ENCODE measurements around the gene LENG1.
A peak's percentile ranks its signal among the peaks of the same experiment; 100 is the strongest.

LENG1 gene

GRCh38 chr19:54106716-54107115, 52.8 kb downstream of the LENG1 start (continued):
- TF ChIP-seq HOXD13 (CRISPR knock-in tag; IDR thresholded peaks at IDR 0.05; ENCODE audit: borderline replicate concordance) (no peak), ZBTB48 (tag by site-specific recombination; IDR thresholded peaks at IDR 0.05) (no peak), ZNF529 (tag by site-specific recombination; IDR thresholded peaks at IDR 0.05; ENCODE audit: insufficient replicate concordance) (no peak)

- POLR2A ChIA-PET = interaction anchor here (2.1 kb wide), 1 partner anchor 10 kb away, joined by 12 read pairs; the partner anchor contains the start of genes PRPF31 and TFPT
- peaks cover 55 to 62% of the 10 kb centered on the region in 2 experiments for H3K36me3 ChIP-seq (ENCODE audit: control insufficient read depth in 2 of 2, insufficient read depth in 1 of 2, low read length in 2 of 2)
- CTCF ChIA-PET = no interaction called here
- peaks cover 2% of the 10 kb centered on the region; the same call in 1 of the 2 replicates for H3K4me1 ChIP-seq (ENCODE audit: control insufficient read depth, insufficient read depth, low read length)
- TF ChIP-seq ZNF514 (tag by site-specific recombination; IDR thresholded peaks at IDR 0.05) = no peak
- TF ChIP-seq ZNF530 (tag by site-specific recombination; IDR thresholded peaks at IDR 0.05; ENCODE audit: low read depth) = no peak
- no peak for TF ChIP-seq ZNF426 (tag by site-specific recombination; IDR thresholded peaks at IDR 0.05)
- TF ChIP-seq REPIN1 (tag by site-specific recombination; IDR thresholded peaks at IDR 0.05; ENCODE audit: low read depth) = no peak
- TF ChIP-seq ZNF513 (tag by site-specific recombination; IDR thresholded peaks at IDR 0.05) = no peak
- TF ChIP-seq KLF17 (tag by site-specific recombination; IDR thresholded peaks at IDR 0.05) = no peak
- no peak for TF ChIP-seq ZFP37 (tag by site-specific recombination; IDR thresholded peaks at IDR 0.05)
- TF ChIP-seq, protein P1, sequence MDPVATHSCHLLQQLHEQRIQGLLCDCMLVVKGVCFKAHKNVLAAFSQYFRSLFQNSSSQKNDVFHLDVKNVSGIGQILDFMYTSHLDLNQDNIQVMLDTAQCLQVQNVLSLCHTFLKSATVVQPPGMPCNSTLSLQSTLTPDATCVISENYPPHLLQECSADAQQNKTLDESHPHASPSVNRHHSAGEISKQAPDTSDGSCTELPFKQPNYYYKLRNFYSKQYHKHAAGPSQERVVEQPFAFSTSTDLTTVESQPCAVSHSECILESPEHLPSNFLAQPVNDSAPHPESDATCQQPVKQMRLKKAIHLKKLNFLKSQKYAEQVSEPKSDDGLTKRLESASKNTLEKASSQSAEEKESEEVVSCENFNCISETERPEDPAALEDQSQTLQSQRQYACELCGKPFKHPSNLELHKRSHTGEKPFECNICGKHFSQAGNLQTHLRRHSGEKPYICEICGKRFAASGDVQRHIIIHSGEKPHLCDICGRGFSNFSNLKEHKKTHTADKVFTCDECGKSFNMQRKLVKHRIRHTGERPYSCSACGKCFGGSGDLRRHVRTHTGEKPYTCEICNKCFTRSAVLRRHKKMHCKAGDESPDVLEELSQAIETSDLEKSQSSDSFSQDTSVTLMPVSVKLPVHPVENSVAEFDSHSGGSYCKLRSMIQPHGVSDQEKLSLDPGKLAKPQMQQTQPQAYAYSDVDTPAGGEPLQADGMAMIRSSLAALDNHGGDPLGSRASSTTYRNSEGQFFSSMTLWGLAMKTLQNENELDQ (tag by site-specific recombination; IDR thresholded peaks at IDR 0.05; ENCODE audit: low read depth) = no peak
- TF ChIP-seq ZNF549 (tag by site-specific recombination; IDR thresholded peaks at IDR 0.05) = no peak
- TF ChIP-seq WT1 (tag by site-specific recombination; IDR thresholded peaks at IDR 0.05) = no peak
- TF ChIP-seq HIC1 (tag by site-specific recombination; IDR thresholded peaks at IDR 0.05) = no peak
- TF ChIP-seq ZNF776 (tag by site-specific recombination; IDR thresholded peaks at IDR 0.05; ENCODE audit: borderline replicate concordance) = no peak
- no peak for TF ChIP-seq ZNF157 (tag by site-specific recombination; IDR thresholded peaks at IDR 0.05)
- no peak for TF ChIP-seq SP2 (tag by site-specific recombination; IDR thresholded peaks at IDR 0.05)
- no peak for TF ChIP-seq ZNF560 (tag by site-specific recombination; IDR thresholded peaks at IDR 0.05; ENCODE audit: borderline replicate concordance)
- TF ChIP-seq ZNF843 (tag by site-specific recombination; IDR thresholded peaks at IDR 0.05) = no peak
- TF ChIP-seq KLF10 (tag by site-specific recombination; IDR thresholded peaks at IDR 0.05) = no peak
- no peak for TF ChIP-seq GLI2 (tag by site-specific recombination; IDR thresholded peaks at IDR 0.05; ENCODE audit: borderline replicate concordance, low read depth)
- TF ChIP-seq ZNF311 (tag by site-specific recombination; IDR thresholded peaks at IDR 0.05; ENCODE audit: borderline replicate concordance) = no peak
- TF ChIP-seq SP7 (tag by site-specific recombination; IDR thresholded peaks at IDR 0.05) = no peak
- H3K9me3 ChIP-seq (ENCODE audit: control insufficient read depth, insufficient read depth, low read depth, low read length) = no peaks in the 10 kb centered on the region
- 0 out of 2 replicates have a peak overlapping the region, but pooled peaks have one; percentile 9 for H3K27ac ChIP-seq (ENCODE audit: extremely low read depth, low read depth, low read length)
- no peak overlapping the region for H3K4me3 ChIP-seq (ENCODE audit: low read depth, low read length)
These were observed 53.7 kb downstream of the LENG1 start for GRCh38 chr19:54105796-54106195.
